GM18909 (cell line): ENCODE data around the gene C6orf89.

Source experiments
- ATAC-seq: cut with Tn5 transposase; IDR thresholded peaks from one replicate; pipeline ENCODE4 v1.9.1; 2021; ENCODE audit warnings: mild to moderate bottlenecking; ENCODE audit not compliant: unreplicated experiment, poor library complexity

Gene C6orf89

DNA sequence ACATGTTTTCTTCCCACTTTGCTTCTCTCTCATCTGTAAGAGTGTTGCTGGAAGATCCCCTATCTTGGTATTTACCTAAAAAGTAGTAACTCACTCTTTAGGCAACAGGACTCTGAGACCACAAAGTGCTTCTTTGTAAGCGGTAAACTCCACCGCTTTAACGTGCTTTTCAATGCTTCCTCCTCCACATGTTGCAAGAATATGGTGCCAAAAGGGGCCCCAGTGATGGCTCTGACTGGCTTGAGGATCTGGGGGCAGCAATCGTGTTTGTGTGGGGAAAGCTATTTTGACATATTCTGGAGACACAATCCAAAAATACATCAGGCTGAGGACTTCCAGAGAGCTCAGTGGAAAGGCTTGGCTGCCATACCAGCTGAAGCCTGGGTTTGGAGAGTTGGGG, 34.1 kb upstream of the C6orf89 start:
- no peak for ATAC-seq

DNA sequence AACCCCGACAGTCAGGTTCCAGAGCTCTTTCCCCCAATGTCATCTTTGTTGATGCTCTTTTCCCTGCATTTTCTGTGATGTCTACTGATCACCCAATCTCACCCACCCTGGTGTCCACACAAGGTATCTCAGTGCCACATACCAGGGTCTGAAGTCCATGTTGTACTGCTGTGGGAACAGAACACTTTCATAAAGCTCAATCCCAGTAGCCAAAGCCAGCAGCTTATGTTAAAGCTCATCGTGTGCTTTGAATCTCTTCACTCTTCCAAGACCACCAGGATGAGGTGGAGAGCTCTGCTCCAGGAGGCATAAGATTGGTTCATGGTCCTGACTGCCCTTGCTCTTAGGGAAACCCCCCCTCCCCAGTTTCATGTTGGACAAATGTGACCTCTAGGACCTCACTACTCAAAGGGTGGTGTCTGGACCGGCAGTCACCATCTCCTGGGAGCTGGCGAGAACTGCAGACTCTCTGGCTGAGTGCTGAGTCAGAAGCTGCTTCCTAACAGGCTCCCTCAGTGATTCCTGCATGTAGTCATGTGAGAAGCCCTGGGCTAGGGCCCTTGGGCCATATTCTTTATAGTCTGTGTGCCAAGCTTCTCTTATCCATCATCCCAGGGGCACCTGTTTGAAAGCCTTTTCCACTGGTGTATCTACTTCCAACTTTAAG, 33.1 kb upstream of the C6orf89 start:
- ATAC-seq = no peak

DNA sequence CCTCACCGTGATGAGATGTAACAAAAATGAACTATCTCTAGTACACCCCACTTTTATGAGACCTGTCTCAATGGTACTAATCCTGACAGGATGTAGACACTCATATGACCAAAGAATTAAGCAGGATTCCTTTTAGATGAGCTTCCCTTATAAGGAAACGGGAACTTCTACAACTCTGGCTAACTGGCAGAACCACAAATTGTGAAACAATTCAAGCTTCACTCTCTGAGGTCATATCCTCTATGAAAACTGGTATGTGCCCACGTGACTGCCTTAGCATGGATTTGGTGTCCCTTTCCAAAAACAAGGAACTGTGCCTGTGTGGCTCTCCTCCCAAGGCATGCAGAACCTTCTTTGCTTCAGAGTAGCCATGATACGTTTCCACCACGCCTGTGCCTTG, 32.4 kb upstream of the C6orf89 start:
- ATAC-seq = no peak

DNA sequence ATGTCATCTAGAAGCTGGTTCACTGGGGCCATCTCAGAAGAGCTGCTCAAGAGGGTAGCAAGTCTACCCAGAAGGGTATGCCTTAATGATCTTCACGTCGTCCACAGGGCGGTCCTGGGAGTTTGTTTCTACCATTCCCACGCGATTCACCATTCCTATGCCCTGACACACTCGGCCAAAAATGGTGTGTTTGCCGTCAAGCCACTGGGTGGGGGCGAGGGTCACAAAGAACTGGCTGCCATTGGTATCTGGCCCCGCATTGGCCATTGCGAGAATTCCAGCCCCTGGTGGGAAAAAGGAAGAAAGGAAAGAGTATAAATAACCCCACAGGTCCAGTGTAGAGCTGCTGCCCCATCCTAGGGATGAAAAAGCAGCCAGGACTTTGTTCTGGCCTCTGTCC, 30.0 kb upstream of the C6orf89 start:
- ATAC-seq = no peak

DNA sequence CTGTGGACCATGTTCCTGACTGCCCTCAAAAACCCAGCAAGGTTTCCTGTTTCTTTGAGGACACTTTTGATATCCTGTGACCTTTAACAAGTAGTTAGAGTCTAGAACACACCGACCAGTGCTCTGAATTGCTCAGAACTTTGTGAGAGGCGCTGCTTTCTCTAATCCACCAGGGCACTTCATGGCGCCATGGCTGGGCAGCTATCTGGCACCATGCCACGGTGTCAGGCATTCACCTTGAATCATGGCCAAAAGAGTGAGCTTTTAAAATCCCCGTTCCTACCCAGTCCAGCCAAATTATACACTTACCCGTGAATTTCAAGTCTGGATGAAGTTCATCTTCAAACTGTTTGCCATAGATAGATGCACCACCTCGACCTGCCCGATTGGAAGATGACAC, 29.5 kb upstream of the C6orf89 start:
- no peak for ATAC-seq

DNA sequence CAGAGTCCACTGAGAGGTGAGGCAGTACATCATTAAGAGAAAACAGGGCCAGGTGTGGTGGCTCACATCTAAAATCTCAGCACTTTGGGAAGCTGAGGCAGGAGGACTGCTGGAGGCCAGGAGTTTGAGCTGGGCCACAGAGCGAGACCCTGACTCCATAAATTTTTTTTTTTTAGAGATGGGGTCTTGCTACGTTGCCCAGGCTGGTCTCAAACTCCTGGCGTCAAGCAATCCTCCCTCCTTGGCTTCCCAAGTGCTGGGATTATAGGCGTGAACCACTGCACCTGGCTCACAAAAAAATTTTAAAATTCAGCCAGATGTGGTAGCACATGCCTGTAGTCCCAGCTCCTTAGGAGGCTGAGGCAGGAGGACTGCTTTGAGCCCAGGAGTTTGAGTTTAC, 28.4 kb upstream of the C6orf89 start:
- no peak for ATAC-seq

DNA sequence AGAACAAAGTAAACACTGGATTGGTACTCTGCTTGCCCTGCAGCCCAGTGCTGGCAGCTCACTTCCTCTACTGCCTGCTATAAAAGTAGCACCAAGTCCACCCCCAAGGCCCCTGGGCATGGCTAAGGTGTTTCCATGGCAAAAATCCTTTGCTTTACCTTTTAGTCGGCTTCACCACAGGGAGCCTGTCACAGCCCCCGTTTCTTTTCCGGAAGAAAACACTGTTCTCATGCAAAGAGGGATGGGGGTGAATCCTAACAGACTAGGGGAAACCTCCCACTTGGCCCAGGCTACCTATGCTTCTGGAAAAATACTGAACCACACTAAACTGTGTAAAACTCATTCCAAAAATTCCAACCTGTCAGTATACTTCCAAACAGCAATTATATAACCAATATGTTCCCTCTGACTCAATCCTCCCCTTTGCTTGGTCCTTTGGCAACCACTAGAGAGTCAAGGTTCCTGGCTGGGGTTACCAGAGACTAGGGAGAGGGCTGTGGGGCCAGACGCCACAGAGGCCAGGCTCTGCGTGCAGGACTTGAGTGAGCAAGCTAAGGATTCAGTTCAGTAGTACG, 27.3 kb upstream of the C6orf89 start:
- ATAC-seq = no peak

DNA sequence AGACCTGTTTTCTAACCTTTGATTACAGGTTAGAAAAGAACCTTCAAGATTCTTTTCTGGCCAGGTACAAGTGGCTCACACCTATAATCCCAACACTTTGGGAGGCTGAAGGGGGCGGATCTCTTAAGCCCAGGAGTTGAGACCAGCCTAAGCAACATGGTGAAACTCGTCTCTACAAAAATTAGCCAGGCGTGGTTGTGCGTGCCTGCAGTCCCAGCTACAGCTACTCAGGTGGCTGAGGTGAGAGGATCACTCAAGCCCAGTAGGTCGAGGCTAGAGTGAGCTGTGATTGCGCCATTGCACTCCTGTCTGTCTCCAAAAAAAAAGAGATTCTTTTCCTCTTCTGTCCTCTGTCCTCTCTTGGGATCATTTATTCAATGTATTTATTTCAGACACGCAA, 25.6 kb upstream of the C6orf89 start:
- no peak for ATAC-seq

DNA sequence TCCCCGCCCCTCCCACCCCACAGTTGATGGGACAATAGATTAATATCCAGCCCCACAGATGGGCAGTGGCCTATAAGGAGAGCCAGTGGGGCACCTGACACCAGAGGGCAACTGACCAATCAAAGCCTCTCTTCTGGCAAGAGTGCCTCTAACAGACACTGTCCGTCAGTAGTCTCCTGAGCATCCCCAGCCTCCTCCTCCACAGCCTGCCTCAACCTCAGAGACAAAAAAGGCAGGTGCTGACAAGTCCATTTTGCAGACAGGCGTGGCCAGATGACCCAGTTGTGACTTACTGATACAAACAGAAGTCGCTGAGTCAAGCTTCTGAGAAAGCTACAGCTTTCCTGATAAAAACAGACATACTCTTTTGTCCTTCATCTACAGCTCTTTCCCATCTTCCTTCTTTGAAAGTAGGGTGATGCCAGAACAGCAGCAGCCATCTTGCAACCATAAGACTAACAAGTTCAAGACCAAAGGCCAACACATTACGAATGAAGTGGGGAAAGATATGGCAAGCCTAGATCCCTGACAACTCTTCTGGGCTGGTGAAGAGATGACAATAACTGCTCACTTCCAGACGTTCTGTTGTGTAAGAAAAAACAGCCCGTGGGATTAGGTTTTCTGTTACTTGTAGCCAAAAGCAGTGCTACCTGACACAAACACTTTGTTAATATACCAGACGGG, 23.4 kb upstream of the C6orf89 start:
- ATAC-seq = no peak

DNA sequence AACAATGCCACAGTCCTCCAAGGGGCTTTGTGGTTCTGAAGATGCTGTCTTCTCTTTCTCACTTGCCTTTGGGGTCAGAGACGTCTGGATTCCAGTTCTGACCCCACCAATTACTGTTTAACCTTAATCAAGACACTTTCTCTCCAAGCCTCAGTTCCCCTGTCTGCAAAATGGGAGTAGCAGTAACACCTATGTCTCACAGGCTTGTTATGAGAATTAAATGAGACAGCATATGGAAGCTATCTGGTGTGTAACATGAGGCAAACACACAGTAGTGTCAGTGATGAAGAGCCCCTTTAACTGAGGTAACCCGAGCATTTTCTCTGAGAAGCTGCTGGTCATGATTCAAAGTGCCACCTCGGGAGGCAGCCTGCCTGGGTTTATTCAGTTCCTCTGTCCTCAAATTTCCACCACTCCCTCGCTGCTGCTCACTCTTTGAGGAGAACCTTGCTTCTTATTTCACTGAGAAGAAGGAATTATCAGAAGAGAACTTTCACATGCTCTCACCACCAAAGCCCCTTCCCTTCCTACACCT, 22.8 kb upstream of the C6orf89 start:
- ATAC-seq = no peak

DNA sequence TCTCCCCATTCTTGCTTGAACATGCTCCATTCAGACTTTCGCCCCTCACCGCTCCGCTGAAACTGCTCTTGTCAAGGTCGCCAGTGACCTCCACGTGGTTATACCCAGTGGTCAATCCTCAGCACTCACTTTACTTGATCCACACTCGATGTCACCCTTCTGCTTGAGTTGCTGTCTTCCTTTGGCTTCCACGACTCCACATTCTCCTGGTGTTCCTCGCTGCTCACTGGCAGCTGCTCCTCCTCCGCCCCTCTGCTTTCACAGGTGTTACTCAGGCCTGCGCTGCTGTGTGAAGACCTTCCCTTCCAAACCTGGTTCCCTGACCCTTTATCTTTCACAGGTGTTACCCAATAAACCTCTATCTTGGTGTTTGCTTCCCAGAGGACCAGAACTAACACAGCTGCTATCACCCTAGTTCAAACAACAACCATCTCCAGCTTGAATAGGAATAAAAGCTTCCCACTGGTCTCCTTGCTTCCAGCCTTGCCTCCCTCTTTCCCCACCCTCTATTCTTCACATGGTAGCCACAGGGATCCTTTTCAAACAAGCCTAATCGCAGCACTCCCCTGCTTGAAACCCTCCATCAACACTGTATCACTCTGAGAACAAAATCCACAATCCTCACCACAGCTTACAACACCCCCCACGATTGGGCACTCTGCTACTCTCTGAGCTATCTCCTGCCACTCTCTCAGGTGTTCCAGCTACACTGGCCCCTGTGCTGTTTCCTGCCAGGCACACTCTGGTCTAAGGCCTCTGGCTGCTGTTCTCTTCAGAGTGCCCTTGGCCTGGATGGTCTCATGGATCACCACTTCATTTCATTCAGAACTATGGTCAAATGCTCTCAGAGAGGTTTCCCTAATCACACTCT, 21.8 kb upstream of the C6orf89 start:
- ATAC-seq = no peak

DNA sequence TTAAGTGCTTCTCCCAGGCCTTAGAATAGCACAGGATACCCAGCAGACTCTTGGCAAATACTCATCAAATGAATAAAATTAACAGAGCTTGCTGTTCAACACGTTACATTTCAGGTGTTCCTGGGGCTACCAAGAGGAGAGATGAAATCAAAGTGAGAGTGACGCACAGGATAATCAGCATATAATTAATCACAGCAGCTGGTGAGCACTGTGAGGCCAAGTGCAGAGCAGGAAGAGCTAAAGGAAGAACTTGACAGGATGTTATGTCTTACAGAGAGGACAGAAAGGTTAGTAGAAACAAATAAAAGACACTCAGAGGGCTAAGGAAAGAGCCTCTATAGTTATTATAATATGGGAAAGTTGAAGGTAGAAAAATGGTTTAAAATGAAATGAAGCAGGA, 19.9 kb upstream of the C6orf89 start:
- no peak for ATAC-seq

DNA sequence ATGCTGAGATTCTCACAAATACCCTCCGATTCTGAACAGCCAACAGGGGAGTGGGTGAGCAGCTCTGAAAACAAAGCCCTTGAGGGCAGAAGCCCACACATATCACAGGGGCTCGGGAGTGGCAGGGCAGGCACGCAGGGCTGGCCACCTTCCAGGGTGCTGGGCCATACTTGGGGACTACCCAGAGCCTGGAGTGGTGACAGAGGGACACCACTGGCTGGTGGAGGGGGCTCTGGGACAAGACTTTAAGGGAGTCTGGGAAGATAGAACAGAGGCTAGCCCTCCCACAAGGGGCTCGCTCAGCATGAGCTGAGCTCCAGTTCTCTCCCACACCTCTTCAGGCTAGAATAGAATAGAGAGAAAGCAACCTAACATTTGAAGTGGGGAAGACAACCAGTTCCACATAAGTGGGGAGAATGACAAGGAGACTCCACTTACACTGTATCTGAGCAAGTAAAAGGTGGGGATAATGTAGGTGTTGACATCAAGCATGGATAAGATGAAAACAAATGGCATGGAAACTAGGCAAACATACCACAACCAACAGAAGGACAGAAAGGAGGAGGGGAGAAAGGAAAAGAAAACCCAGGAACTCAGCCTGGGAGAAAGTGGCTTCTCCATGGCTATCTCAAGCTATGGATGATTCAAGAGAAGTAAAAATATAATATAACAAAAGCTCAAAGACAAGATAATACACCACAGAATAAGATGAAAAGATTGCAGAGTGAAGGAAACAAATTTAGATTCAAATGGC, 18.1 kb upstream of the C6orf89 start:
- no peak for ATAC-seq

DNA sequence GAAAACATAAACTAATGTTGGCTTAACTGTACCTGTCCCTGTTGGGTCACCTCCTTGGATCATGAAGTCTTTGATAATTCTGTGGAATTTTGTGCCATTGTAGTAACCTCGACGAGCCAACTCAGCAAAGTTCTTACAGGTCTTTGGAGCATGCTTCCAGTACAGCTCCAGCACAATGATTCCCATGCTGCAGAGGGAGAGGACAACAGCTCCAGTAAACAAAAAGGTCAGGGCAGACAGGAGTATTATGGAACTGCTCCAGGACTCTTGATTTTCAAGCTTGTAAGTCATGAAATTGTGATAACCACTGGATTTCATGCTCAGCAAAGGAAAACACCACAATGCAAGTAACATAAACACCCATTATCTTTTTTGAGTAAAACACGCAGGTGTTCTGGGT, 14.1 kb upstream of the C6orf89 start:
- no peak for ATAC-seq

DNA sequence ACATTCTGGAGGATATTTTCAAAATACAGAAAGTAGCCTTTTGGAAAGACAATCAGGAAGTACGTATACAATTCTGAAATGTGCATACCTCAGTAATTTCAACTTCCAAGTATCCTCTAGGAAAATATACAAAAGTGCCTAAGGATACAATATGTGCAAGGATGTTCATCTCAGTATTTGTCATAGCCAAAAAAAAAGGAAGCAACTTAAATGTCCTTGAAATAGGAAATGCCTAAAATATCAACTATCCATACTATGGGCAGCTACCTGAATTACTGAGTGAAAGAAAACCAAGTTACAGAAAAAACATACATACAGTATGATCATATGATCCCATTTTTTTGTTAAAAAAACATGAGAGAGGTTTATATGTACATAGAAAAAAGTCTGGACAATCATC, 12.6 kb upstream of the C6orf89 start:
- ATAC-seq = no peak

DNA sequence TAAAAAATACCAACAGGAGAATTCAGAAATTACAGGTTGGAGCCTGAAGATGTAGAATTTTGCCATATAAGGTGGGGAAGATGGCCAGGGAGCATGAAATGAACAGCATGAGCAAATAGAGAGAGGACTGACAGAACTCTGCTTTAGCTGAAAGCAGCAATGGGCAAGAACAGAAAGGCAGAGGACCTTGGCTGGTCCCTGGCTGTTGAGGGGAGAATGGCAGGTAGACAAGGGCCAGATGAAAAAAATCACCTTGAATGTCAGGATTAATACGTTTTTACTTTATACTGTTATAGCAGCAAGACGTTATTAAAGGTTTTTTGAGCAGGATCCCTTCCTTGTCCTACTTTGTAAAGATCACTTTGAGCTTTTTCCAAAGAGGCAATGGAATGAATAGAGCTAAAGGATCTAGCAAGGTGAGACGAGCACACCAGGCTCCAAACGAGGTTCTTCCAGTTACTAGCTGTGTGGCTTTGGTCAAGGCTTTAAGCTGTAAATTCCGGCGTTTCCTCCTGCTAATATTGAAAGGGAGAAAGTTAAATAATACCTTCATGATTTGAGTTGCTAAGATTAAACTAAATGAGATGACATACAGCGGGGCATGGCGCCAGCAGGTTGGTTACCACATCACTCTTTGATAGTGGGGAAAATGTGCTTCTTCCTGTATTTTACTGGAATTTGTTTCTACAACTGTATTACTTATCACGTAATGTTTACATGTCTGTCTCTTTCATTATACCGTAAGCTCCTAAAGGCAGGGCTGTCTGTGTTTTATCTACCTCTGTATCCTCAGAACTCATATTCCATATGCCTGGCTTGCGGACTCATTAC, 11.9 kb upstream of the C6orf89 start:
- ATAC-seq = no peak

DNA sequence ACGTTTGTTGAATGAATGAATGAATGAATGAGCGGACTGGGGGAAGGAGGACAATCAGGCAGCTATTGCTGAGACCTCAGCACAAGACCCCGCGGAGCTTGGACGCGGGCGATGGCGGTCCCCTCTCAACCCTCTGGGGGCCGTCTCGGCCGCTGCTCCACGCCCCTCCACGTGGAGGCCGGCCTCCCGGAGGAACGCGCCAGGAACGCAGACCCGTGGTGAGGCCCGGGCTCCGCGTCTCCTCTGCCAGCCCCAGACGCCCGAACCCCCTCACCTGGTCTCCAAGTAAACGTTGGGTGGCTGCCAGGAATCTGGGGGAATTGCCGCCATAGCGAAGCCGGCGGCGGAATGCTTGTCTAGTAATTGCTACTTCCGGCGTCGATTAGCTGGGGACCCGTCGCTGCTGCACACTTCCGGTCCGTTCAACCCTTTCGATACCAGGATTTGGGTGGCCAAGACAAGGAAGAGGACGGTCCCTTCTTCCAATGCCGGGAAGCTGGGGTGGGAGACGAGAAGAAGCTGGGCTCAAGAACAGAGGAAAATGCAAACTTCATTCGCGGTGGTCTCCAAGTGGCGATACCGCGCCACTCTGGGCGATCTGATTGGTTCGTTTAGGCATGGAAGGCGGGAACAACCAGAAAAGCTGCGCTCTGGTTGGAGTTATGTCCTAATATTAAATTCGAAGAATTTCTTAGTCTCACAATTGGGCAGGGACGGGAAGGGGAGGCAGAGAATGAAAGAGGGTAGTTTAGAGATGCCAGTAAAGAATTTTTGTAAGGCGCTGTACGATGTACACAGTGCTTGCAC, 11.1 kb upstream of the C6orf89 start, which contains the start of gene PPIL1:
PPIL1 (minus strand) TSS at position 361 of the 807 bp plus-strand sequence; CDS start at position 330, 31 bp downstream.
- ATAC-seq = peak; percentile 80

DNA sequence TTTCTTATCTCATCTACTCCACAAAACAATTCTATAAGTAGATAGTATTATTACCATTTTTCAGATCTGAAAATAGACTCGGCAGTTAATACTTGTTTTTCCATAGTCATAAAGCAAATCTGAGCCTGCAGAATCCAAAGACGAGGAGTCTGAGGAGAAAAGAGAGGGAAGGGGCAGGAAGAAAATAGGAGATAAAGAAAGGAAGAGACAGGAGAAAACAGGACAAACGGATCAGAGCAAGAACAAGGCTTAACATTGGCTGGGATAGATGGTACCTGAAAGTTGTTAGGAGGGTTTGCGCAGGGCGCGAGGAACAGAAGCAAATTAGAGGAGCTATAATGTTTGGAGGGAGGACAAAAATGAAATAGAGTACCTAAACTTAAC, 10.5 kb upstream of the C6orf89 start:
- ATAC-seq = no peak
